Astrocyte (in vitro differentiated cells and primary cell): Measurements from ENCODE around the gene FZR1. TPM values are rescaled to one million over a fixed set of nuclear protein-coding genes. Genes with fewer than 3 reads are reported as not detected.
A peak's percentile ranks its signal among the peaks of the same experiment; 100 is the strongest.

ENCODE experiments used
- DNase-seq: peaks from one replicate; pipeline ENCODE4 v3.0.0-alpha.2; 2010; ENCODE audit warnings: low read depth
- FAIRE-seq: peaks from 2 replicates; lab custom pipeline; 2011; peaks lifted over from hg19 to GRCh38; lab: Jason Lieb, UNC
- H2AFZ ChIP-seq: 2 replicates; pipeline ENCODE4 v1.6.0; 2012; ENCODE audit warnings: low read depth, low read length, inconsistent platforms
- H3K27ac ChIP-seq: 2 replicates; pipeline ENCODE4 v1.5.1; 2011; ENCODE audit warnings: low read depth, low read length, inconsistent platforms
- H3K27me3 ChIP-seq: 2 replicates; pipeline ENCODE4 v1.6.0; 2011; ENCODE audit warnings: low read length, inconsistent platforms; ENCODE audit not compliant: insufficient read depth
- H3K36me3 ChIP-seq: 2 replicates; pipeline ENCODE4 v1.5.1; 2011; ENCODE audit warnings: low read length, inconsistent platforms; ENCODE audit not compliant: insufficient read depth
- H3K4me1 ChIP-seq: 2 replicates; pipeline ENCODE4 v1.5.1; 2011; ENCODE audit warnings: low read length, inconsistent platforms; ENCODE audit not compliant: insufficient read depth
- H3K4me2 ChIP-seq: 2 replicates; pipeline ENCODE4 v1.6.0; 2012; ENCODE audit warnings: low read length, inconsistent platforms
- H3K4me3 ChIP-seq: 2 replicates; pipeline ENCODE4 v1.5.1; 2011; ENCODE audit warnings: low read depth, mild to moderate bottlenecking, low read length, inconsistent platforms; ENCODE audit not compliant: insufficient read depth
- H3K79me2 ChIP-seq: 2 replicates; pipeline ENCODE4 v1.6.0; 2012; ENCODE audit warnings: mild to moderate bottlenecking, low read length, inconsistent platforms; ENCODE audit not compliant: insufficient read depth
- H3K9ac ChIP-seq: 2 replicates; pipeline ENCODE4 v1.6.0; 2012; ENCODE audit warnings: mild to moderate bottlenecking, low read length, inconsistent platforms
- H3K9me3 ChIP-seq: 2 replicates; pipeline ENCODE4 v1.5.1; 2012; ENCODE audit warnings: low read depth, mild to moderate bottlenecking, low read length, inconsistent platforms; ENCODE audit not compliant: insufficient read depth
- H4K20me1 ChIP-seq: 2 replicates; pipeline ENCODE4 v1.6.0; 2012; ENCODE audit warnings: low read length, inconsistent platforms; ENCODE audit not compliant: insufficient read depth
- H3K27ac Mint-ChIP-seq: one replicate; pipeline ENCODE4 v1.8.0; 2021; ENCODE audit warnings: mild to moderate bottlenecking, mixed read lengths; ENCODE audit not compliant: unreplicated experiment
- H3K27me3 Mint-ChIP-seq: one replicate; pipeline ENCODE4 v1.8.0; 2021; ENCODE audit warnings: low read depth, mixed read lengths; ENCODE audit not compliant: unreplicated experiment
- H3K36me3 Mint-ChIP-seq: one replicate; pipeline ENCODE4 v1.8.0; 2021; ENCODE audit warnings: low read depth, mixed read lengths; ENCODE audit not compliant: unreplicated experiment
- H3K4me1 Mint-ChIP-seq: one replicate; pipeline ENCODE4 v1.8.0; 2021; ENCODE audit warnings: low read depth, mixed read lengths; ENCODE audit not compliant: unreplicated experiment
- H3K4me3 Mint-ChIP-seq: one replicate; pipeline ENCODE4 v1.8.0; 2021; ENCODE audit warnings: mild to moderate bottlenecking, moderate library complexity, mixed read lengths; ENCODE audit not compliant: unreplicated experiment
- H3K9me3 Mint-ChIP-seq: one replicate; pipeline ENCODE4 v1.8.0; 2021; ENCODE audit warnings: mild to moderate bottlenecking, mixed read lengths; ENCODE audit not compliant: unreplicated experiment
- EZH2 ChIP-seq: IDR thresholded peaks from 2 replicates; pipeline ENCODE4 v1.6.1; 2012; ENCODE audit warnings: mild to moderate bottlenecking, low read length, inconsistent platforms; ENCODE audit not compliant: insufficient read depth
- total RNA-seq: library from RNA; stranded (reverse); gene quantifications from 2 replicates; pipeline ENCODE4 v1.2.1, GENCODE V29; 2021
- TF ChIP-seq, protein P1 (sequence below): IDR thresholded peaks from 2 replicates; pipeline ENCODE4 v1.5.1; 2011; ENCODE audit warnings: low read depth, mild to moderate bottlenecking, inconsistent platforms, low read length, moderate library complexity; ENCODE audit not compliant: insufficient read depth

Gene FZR1
- total RNA-seq, 1 donor from 2014 or later = 51.8 TPM

GRCh38 chr19:3471954-3472655 is 34.0 kb upstream of the FZR1 start:
- H2AFZ ChIP-seq = no peak overlapping the region
- Mint-ChIP-seq H3K36me3 (peaks cover 7% of the 10 kb centered on the region), H3K4me3 (no peak overlapping the region), H3K27ac (no peak overlapping the region), H3K4me1 (no peaks in the 10 kb centered on the region), H3K27me3 (peaks cover 18% of the 10 kb centered on the region), H3K9me3 (peaks cover 6% of the 10 kb centered on the region)
- no peaks in the 10 kb centered on the region for H3K9me3 ChIP-seq
- H3K4me1 ChIP-seq = no peaks in the 10 kb centered on the region
- H3K4me2 ChIP-seq = no peak overlapping the region
- H3K79me2 ChIP-seq = no peaks in the 10 kb centered on the region
- no peak overlapping the region for H3K4me3 ChIP-seq
- H3K9ac ChIP-seq = no peak overlapping the region
- H3K36me3 ChIP-seq = no peaks in the 10 kb centered on the region
- no peak for FAIRE-seq
- DNase-seq = no peak
- H4K20me1 ChIP-seq = peaks cover 3% of the 10 kb centered on the region
- no peak for TF ChIP-seq EZH2
- TF ChIP-seq, protein P1, sequence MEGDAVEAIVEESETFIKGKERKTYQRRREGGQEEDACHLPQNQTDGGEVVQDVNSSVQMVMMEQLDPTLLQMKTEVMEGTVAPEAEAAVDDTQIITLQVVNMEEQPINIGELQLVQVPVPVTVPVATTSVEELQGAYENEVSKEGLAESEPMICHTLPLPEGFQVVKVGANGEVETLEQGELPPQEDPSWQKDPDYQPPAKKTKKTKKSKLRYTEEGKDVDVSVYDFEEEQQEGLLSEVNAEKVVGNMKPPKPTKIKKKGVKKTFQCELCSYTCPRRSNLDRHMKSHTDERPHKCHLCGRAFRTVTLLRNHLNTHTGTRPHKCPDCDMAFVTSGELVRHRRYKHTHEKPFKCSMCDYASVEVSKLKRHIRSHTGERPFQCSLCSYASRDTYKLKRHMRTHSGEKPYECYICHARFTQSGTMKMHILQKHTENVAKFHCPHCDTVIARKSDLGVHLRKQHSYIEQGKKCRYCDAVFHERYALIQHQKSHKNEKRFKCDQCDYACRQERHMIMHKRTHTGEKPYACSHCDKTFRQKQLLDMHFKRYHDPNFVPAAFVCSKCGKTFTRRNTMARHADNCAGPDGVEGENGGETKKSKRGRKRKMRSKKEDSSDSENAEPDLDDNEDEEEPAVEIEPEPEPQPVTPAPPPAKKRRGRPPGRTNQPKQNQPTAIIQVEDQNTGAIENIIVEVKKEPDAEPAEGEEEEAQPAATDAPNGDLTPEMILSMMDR = peak; percentile 53
- H3K27me3 ChIP-seq = peaks cover 7% of the 10 kb centered on the region
- H3K27ac ChIP-seq = no peak overlapping the region

DNA sequence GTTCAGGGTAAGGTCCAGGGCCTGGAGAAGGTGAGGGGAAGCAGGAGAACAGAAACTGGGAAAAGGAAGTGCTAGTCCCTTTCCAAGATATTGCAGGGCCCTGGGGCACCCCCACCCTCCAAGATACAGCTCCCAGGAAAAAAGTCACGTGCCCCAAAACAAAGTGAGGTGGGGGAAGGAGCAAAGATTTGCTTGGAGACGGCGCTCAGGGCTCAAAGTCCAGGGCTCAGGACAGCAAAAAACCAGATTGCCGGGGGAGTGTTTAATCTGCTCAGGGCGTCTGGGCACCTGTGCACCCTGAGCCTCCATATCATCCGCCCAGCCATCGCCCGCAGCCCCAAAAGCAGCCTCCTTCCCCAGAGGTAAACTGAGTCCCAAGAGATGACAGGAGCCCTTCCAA is 32.1 kb upstream of the FZR1 start:
- Histone ChIP-seq H3K79me2 (no peaks in the 10 kb centered on the region), H3K4me3 (no peak overlapping the region), H3K9ac (no peak overlapping the region), H3K36me3 (no peaks in the 10 kb centered on the region), H3K27ac (no peak overlapping the region), H3K9me3 (no peaks in the 10 kb centered on the region), H3K4me2 (no peak overlapping the region), H3K4me1 (no peaks in the 10 kb centered on the region), H2AFZ (no peak overlapping the region), H3K27me3 (peaks cover 7% of the 10 kb centered on the region), H4K20me1 (peaks cover 3% of the 10 kb centered on the region)
- TF ChIP-seq, protein P1 = no peak
- TF ChIP-seq EZH2 = no peak
- Mint-ChIP-seq H3K36me3 (no peaks in the 10 kb centered on the region), H3K4me3 (no peak overlapping the region), H3K27ac (no peak overlapping the region), H3K9me3 (peaks cover 3% of the 10 kb centered on the region), H3K4me1 (no peaks in the 10 kb centered on the region), H3K27me3 (peaks cover 22% of the 10 kb centered on the region)
- FAIRE-seq = no peak
- DNase-seq = no peak

- Histone ChIP-seq H4K20me1 (peaks cover 3% of the 10 kb centered on the region), H3K4me1 (no peaks in the 10 kb centered on the region), H3K27me3 (peaks cover 7% of the 10 kb centered on the region), H3K9ac (no peak overlapping the region), H3K27ac (no peak overlapping the region), H3K4me2 (no peak overlapping the region), H3K9me3 (no peaks in the 10 kb centered on the region), H3K4me3 (no peak overlapping the region), H3K79me2 (no peaks in the 10 kb centered on the region), H2AFZ (no peak overlapping the region), H3K36me3 (no peaks in the 10 kb centered on the region)
- Mint-ChIP-seq H3K36me3 (no peaks in the 10 kb centered on the region), H3K9me3 (peaks cover 3% of the 10 kb centered on the region), H3K27ac (no peak overlapping the region), H3K4me3 (no peak overlapping the region), H3K27me3 (peaks cover 22% of the 10 kb centered on the region), H3K4me1 (no peaks in the 10 kb centered on the region)
- DNase-seq = no peak
- no peak for FAIRE-seq
- no peak for TF ChIP-seq EZH2
- TF ChIP-seq, protein P1 = no peak
Measured at GRCh38 chr19:3474614-3475013, 31.5 kb upstream of the FZR1 start.
